K562 (cell line): ENCODE data around the gene WWP2. TPM values are rescaled to one million over a fixed set of nuclear protein-coding genes. Genes with fewer than 3 reads are reported as not detected.

ENCODE experiments used
- DIDO1 ChIP-seq: fragments of 450-650 bp; IDR thresholded peaks from 2 replicates; pipeline ENCODE4 v1.6.1; 2016; ENCODE audit warnings: low read depth, missing biosample characterization, missing genetic modification characterization
- SAFB2 ChIP-seq: fragments of 200-400 bp; formaldehyde crosslinking; IDR thresholded peaks from 2 replicates; pipeline ENCODE4 v1.6.1; 2018; ENCODE audit warnings: borderline replicate concordance, low read length, low read depth, moderate library complexity; ENCODE audit not compliant: severe bottlenecking
- SP2 ChIP-seq: IDR thresholded peaks from 2 replicates; pipeline ENCODE4 v1.6.1; 2011; ENCODE audit warnings: mild to moderate bottlenecking, low read depth, low read length, moderate library complexity; ENCODE audit not compliant: poor library complexity, severe bottlenecking; ENCODE audit errors: extremely low read depth
- THAP12 ChIP-seq: fragments of 250-450 bp; sonication (Bioruptor Pico); IDR thresholded peaks from 2 replicates; pipeline ENCODE4 v1.9.0; 2021; ENCODE audit warnings: mild to moderate bottlenecking, inconsistent platforms
- ZFP36 ChIP-seq: fragments of 150-350 bp; IDR thresholded peaks from 2 replicates; pipeline ENCODE4 v1.6.1; 2018; ENCODE audit warnings: low read length, low read depth; ENCODE audit not compliant: partially characterized antibody
- ZMIZ1 ChIP-seq, 2 experiments: fragments of 150-350 bp in 1 of 2; IDR thresholded peaks; 2 replicates each; pipeline ENCODE4 v1.6.1; 2012 to 2016; ENCODE audit warnings: low read depth in 2 of 2, low read length in 2 of 2, mild to moderate bottlenecking in 1 of 2, moderate library complexity in 1 of 2
- polyA plus RNA-seq, 8 experiments: library from polyadenylated mRNA; depleted of rRNA in 4 of 8; stranded (reverse) in 5 of 8; unstranded in 3 of 8; fragments of >200 nt; fragmentation: Nextera tagmentation in 2 of 8; fragmentation: Illumina TruSeq in 1 of 8; extraction: Ambion mirVana in 2 of 8; extraction: Trizol in 1 of 8; gene quantifications; 2 replicates each; pipeline versions ENCODE4 v1.2.1 to v1.2.3, GENCODE V29; 2011 to 2014; ENCODE audit warnings: inconsistent platforms in 1 of 8, missing spikeins in 1 of 8
- total RNA-seq, 7 experiments: library from RNA; depleted of rRNA in 6 of 7; stranded (reverse); fragments of >200 nt in 6 of 7; fragmentation: Illumina TruSeq in 2 of 7; extraction: Trizol in 2 of 7; gene quantifications; 2 replicates each; pipeline versions ENCODE4 v1.2.1 to v1.2.3, GENCODE V29; 2011 to 2021; ENCODE audit warnings: low replicate concordance in 1 of 7
- TF ChIP-seq, protein P1 (sequence below): sonication (generic); formaldehyde crosslinking; IDR thresholded peaks from 2 replicates; pipeline ENCODE4 v1.8.1; 2023; ENCODE audit warnings: missing genetic modification reagents, mild to moderate bottlenecking, borderline replicate concordance

Gene WWP2
- total and polyA plus RNA-seq, 9 of the 15 experiments (the other 6 are each of a cell fraction or from before 2014, with no cell fraction given), result 1.9 to 34.4 (median 14.6) TPM

- no peak for TF ChIP-seq ZMIZ1 (IDR thresholded peaks at IDR 0.05; ENCODE audit: low read depth in 2 of 2, low read length in 2 of 2)
- TF ChIP-seq SP2, result no peak
- TF ChIP-seq, protein P1, sequence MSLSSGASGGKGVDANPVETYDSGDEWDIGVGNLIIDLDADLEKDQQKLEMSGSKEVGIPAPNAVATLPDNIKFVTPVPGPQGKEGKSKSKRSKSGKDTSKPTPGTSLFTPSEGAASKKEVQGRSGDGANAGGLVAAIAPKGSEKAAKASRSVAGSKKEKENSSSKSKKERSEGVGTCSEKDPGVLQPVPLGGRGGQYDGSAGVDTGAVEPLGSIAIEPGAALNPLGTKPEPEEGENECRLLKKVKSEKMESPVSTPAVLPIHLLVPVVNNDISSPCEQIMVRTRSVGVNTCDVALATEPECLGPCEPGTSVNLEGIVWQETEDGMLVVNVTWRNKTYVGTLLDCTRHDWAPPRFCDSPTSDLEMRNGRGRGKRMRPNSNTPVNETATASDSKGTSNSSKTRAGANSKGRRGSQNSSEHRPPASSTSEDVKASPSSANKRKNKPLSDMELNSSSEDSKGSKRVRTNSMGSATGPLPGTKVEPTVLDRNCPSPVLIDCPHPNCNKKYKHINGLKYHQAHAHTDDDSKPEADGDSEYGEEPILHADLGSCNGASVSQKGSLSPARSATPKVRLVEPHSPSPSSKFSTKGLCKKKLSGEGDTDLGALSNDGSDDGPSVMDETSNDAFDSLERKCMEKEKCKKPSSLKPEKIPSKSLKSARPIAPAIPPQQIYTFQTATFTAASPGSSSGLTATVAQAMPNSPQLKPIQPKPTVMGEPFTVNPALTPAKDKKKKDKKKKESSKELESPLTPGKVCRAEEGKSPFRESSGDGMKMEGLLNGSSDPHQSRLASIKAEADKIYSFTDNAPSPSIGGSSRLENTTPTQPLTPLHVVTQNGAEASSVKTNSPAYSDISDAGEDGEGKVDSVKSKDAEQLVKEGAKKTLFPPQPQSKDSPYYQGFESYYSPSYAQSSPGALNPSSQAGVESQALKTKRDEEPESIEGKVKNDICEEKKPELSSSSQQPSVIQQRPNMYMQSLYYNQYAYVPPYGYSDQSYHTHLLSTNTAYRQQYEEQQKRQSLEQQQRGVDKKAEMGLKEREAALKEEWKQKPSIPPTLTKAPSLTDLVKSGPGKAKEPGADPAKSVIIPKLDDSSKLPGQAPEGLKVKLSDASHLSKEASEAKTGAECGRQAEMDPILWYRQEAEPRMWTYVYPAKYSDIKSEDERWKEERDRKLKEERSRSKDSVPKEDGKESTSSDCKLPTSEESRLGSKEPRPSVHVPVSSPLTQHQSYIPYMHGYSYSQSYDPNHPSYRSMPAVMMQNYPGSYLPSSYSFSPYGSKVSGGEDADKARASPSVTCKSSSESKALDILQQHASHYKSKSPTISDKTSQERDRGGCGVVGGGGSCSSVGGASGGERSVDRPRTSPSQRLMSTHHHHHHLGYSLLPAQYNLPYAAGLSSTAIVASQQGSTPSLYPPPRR, result 0 out of 2 replicates have a peak, but pooled peaks have one; percentile 61
- no peak for TF ChIP-seq SAFB2
- no peak for TF ChIP-seq DIDO1 (tag)
- 0 out of 2 replicates have a peak, but pooled peaks have one; percentile 17 for TF ChIP-seq THAP12 (CRISPR knock-in tag)
- no peak for TF ChIP-seq ZFP36
These were observed 35.6 kb upstream of the WWP2 start, which contains the start of gene NQO1 (continued) for GRCh38 chr16:69726313-69727060.
